ENCODE results near the gene GGPS1.

The GGPS1 gene

DNA sequence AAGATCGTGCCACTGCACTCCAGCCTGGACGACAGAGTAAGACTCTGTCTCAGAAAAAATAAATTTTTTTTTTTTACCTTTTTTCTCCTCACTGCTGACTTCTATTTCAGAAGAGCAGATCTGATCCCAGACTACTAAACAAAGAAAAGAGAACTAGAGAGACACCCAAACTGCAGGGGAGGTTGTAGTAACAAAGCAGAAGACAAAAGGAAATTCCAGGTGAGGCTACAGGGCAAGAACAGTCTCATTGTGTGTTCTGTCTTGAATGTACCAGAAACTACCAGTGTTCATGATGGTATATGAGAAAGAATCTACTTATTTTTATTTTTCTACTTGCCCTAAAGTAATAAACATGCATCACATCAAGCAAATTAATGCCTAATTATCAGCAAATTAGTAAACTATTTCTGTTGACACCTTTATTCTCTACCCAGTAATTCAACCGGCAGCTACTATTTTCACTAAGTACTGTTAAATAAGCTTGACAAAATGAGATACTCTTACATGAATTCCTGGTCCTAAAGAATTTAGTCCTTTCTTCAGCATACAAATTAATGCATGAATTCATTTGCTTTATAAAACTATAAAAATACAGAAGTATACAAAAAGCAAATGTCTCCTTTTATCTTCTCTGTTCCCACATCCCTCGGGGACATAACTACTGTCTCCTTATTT, 41.0 kb upstream of the GGPS1 start:
- H3K4me3 ChIP-seq (replicated peaks; ENCODE audit: low read depth, low read length) = no peak overlapping the region
- TF ChIP-seq, protein P1, sequence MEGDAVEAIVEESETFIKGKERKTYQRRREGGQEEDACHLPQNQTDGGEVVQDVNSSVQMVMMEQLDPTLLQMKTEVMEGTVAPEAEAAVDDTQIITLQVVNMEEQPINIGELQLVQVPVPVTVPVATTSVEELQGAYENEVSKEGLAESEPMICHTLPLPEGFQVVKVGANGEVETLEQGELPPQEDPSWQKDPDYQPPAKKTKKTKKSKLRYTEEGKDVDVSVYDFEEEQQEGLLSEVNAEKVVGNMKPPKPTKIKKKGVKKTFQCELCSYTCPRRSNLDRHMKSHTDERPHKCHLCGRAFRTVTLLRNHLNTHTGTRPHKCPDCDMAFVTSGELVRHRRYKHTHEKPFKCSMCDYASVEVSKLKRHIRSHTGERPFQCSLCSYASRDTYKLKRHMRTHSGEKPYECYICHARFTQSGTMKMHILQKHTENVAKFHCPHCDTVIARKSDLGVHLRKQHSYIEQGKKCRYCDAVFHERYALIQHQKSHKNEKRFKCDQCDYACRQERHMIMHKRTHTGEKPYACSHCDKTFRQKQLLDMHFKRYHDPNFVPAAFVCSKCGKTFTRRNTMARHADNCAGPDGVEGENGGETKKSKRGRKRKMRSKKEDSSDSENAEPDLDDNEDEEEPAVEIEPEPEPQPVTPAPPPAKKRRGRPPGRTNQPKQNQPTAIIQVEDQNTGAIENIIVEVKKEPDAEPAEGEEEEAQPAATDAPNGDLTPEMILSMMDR (IDR thresholded peaks at IDR 0.05; ENCODE audit: low read depth, low read length, missing control alignments) = no peak
- no peak for DNase-seq (ENCODE audit: extremely low read depth, low read depth)

- no peak for DNase-seq (ENCODE audit: extremely low read depth, low read depth)
- no peak overlapping the region for H3K4me3 ChIP-seq (replicated peaks; ENCODE audit: low read depth, low read length)
- TF ChIP-seq, protein P1 (IDR thresholded peaks at IDR 0.05; ENCODE audit: low read depth, low read length, missing control alignments) = no peak
These were observed 38.3 kb upstream of the GGPS1 start for GRCh38 chr1:235289859-235290739.

DNA sequence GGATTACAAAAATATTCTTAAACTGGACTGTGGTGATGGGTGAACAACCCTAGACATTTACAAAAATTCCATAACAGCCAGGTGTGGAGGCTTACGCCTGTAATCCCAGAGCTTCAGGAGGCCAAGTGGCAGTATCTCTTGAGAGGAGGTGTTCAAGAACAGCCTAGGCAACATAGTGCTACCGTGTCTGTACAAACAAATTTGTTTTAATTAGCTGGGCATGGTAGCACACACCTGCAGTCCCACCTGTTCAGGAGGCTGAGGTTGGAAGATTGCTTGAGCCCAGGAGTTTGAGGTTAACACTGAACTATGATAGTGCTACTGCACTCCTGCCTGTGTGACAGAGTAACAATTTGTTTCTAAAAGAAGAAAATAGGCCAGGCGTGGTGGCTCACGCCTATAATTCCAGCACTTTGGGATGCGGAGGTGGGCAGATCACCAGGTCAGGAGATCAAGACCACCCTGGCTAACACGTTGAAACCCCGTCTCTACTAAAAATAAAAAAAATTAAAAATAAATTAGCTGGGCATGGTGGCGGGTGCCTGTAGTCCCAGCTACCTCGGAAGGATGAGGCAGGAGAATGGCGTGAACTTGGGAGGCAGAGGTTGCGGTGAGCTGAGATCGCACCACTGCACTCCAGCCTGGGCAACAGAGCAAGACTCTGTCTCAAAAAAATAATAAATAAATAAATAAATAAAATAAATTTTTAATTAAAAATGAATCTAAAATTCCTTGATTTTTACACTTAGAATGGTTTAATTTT, 37.4 kb upstream of the GGPS1 start:
- no peak overlapping the region for H3K4me3 ChIP-seq (replicated peaks; ENCODE audit: low read depth, low read length)

DNA sequence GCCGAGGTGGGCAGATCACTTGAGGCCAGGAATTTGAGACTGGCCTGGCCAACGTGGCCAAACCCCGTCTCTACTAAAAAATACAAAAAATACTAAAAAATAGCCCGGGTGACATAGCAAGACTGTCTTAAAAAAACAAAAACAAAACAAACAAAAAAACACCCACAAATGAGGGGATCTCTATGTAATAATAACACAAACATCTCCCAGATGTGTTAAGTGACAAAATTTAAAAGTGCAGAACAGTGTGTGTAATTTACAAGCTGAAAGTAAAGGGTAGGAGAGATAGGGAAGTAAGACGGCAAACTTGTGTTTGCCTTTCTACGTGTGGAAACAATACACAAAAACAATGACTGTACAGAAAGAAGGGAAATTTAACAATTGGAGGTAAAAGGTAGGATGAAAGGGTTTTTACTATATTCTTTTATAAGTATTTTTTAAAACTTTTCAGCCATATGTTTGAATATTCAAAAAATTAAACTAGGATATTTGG, 36.7 kb upstream of the GGPS1 start:
- no peak for DNase-seq (ENCODE audit: extremely low read depth, low read depth)
- TF ChIP-seq, protein P1 (IDR thresholded peaks at IDR 0.05; ENCODE audit: low read depth, low read length, missing control alignments) = no peak
- H3K4me3 ChIP-seq (replicated peaks; ENCODE audit: low read depth, low read length) = no peak overlapping the region

More for the DNA sequence above, 37.4 kb upstream of the GGPS1 start:
- TF ChIP-seq, protein P1 (IDR thresholded peaks at IDR 0.05; ENCODE audit: low read depth, low read length, missing control alignments) = no peak
- no peak for DNase-seq (ENCODE audit: extremely low read depth, low read depth)

GRCh38 chr1:235292790-235293189, 35.6 kb upstream of the GGPS1 start:
- no peak for DNase-seq (ENCODE audit: extremely low read depth, low read depth)
- TF ChIP-seq, protein P1 (IDR thresholded peaks at IDR 0.05; ENCODE audit: low read depth, low read length, missing control alignments) = no peak
- H3K4me3 ChIP-seq (replicated peaks; ENCODE audit: low read depth, low read length) = no peak overlapping the region

GRCh38 chr1:235293322-235293942, 34.9 kb upstream of the GGPS1 start:
- H3K4me3 ChIP-seq (replicated peaks; ENCODE audit: low read depth, low read length) = no peak overlapping the region
- TF ChIP-seq, protein P1 (IDR thresholded peaks at IDR 0.05; ENCODE audit: low read depth, low read length, missing control alignments) = no peak
- no peak for DNase-seq (ENCODE audit: extremely low read depth, low read depth)
